Activated CD8-positive, alpha-beta memory T cell treated with anti-CD3 and anti-CD28 coated beads, Interleukin-2, amount 50 U/mL, for 4 hours (primary cell): Measurements from ENCODE around the gene HOXB4.

Experiments used
- DNase-seq: peaks from one replicate; pipeline ENCODE4 v3.0.0-alpha.2; 2020

Gene HOXB4

GRCh38 chr17:48555258-48556228, 22.6 kb downstream of the HOXB4 start:
- DNase-seq, result no peak

GRCh38 chr17:48554412-48555257, 23.5 kb downstream of the HOXB4 start:
- DNase-seq, result no peak

- no peak for DNase-seq
Observed at GRCh38 chr17:48553826-48554225, 24.3 kb downstream of the HOXB4 start.

- DNase-seq, result no peak
Observed at GRCh38 chr17:48553190-48553547, 25.0 kb downstream of the HOXB4 start.

- DNase-seq, result no peak
Observed at GRCh38 chr17:48552466-48553189, 25.5 kb downstream of the HOXB4 start.

- DNase-seq, result no peak
Observed at GRCh38 chr17:48551596-48552465, 26.3 kb downstream of the HOXB4 start.

- DNase-seq, result no peak
Observed at GRCh38 chr17:48551214-48551555, 27.0 kb downstream of the HOXB4 start.

- no peak for DNase-seq
Observed at GRCh38 chr17:48550502-48551213, 27.5 kb downstream of the HOXB4 start.

- DNase-seq, result no peak
Observed at GRCh38 chr17:48549914-48550501, 28.1 kb downstream of the HOXB4 start.

- DNase-seq, result no peak
Observed at GRCh38 chr17:48549281-48549630, 28.9 kb downstream of the HOXB4 start.

GRCh38 chr17:48548523-48549280, 29.4 kb downstream of the HOXB4 start:
- no peak for DNase-seq

- no peak for DNase-seq
Observed at GRCh38 chr17:48547808-48548522, 30.2 kb downstream of the HOXB4 start.

- no peak for DNase-seq
Observed at GRCh38 chr17:48546924-48547807, 31.0 kb downstream of the HOXB4 start.

GRCh38 chr17:48546137-48546923, 31.8 kb downstream of the HOXB4 start:
- no peak for DNase-seq

GRCh38 chr17:48545539-48545938, 32.6 kb downstream of the HOXB4 start:
- no peak for DNase-seq

GRCh38 chr17:48545022-48545375, 33.2 kb downstream of the HOXB4 start, which contains the start of gene HOXB2:
HOXB2 (minus strand) TSS chr17:48545109; CDS start chr17:48544911, 198 bp downstream.
- no peak for DNase-seq

- DNase-seq, result no peak
Observed at GRCh38 chr17:48544349-48545021, 33.7 kb downstream of the HOXB4 start.
